Measurements from ENCODE around the gene INCENP. TPM values are rescaled to one million over a fixed set of nuclear protein-coding genes. Genes with fewer than 3 reads are reported as not detected.

INCENP gene
- total and polyA plus RNA-seq, 4 donors = 2.4 to 34.4 (median 4.7) TPM

DNA sequence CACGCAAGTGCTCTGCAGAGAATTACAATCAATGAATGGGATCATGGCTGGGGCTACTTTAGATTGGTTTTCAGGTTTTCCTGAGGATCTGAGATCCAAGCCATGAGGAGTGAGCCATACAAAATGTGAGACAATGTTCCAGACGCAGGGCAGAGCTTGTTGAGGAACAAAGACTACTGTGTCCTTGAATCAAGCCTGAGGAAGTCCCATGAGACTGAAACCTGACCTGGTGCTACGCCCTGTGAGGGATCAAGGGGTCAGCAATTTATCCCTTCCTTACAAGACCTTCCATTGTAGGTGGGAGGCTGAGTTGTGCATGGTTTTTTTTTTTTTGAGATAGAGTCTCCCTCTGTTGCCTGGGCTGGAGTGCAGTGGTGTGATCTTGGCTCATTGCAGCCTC, 2.1 kb downstream of the INCENP start:
- H3K9me3 ChIP-seq (ENCODE audit: control insufficient read depth in 4 of 4, low read length in 3 of 4) = no peaks in the 10 kb centered on the region
- no peaks in the 10 kb centered on the region for H3K27me3 ChIP-seq (ENCODE audit: control insufficient read depth in 4 of 4, insufficient read depth in 4 of 4, low read length in 3 of 4)
- 59% methylated on average over 3 of the region's 3 CpGs for WGBS
- peaks cover 0 to 17% (median 9%) of the 10 kb centered on the region in 4 donors for H3K4me1 ChIP-seq (ENCODE audit: control insufficient read depth in 4 of 4, insufficient read depth in 4 of 4, low read length in 3 of 4)
- TF ChIP-seq SP1 (IDR thresholded peaks at IDR 0.05) (no peak), MAX (IDR thresholded peaks at IDR 0.05) (no peak), REST (IDR thresholded peaks at IDR 0.05) (no peak), HNF4G (IDR thresholded peaks at IDR 0.05) (no peak), YY1 (IDR thresholded peaks at IDR 0.05) (no peak), CTCF (IDR thresholded peaks at IDR 0.05; ENCODE audit: low read depth, low read length, missing input control) (no peak), RXRA (IDR thresholded peaks at IDR 0.05) (no peak), TAF1 (conservative IDR thresholded peaks at IDR 0.05) (no peak), EGR1 (IDR thresholded peaks at IDR 0.05; ENCODE audit: low read depth in 2 of 2) (no peak), FOXA2 (IDR thresholded peaks at IDR 0.05) (no peak), HNF4A (conservative IDR thresholded peaks at IDR 0.05) (no peak), RAD21 (IDR thresholded peaks at IDR 0.05) (no peak), NR2F2 (IDR thresholded peaks at IDR 0.05) (no peak)
- TF ChIP-seq, protein P1, sequence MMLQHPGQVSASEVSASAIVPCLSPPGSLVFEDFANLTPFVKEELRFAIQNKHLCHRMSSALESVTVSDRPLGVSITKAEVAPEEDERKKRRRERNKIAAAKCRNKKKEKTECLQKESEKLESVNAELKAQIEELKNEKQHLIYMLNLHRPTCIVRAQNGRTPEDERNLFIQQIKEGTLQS (IDR thresholded peaks at IDR 0.05) = no peak
- TF ChIP-seq, protein P2, sequence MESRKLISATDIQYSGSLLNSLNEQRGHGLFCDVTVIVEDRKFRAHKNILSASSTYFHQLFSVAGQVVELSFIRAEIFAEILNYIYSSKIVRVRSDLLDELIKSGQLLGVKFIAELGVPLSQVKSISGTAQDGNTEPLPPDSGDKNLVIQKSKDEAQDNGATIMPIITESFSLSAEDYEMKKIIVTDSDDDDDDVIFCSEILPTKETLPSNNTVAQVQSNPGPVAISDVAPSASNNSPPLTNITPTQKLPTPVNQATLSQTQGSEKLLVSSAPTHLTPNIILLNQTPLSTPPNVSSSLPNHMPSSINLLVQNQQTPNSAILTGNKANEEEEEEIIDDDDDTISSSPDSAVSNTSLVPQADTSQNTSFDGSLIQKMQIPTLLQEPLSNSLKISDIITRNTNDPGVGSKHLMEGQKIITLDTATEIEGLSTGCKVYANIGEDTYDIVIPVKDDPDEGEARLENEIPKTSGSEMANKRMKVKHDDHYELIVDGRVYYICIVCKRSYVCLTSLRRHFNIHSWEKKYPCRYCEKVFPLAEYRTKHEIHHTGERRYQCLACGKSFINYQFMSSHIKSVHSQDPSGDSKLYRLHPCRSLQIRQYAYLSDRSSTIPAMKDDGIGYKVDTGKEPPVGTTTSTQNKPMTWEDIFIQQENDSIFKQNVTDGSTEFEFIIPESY (IDR thresholded peaks at IDR 0.05) = no peak
- H3K4me3 ChIP-seq (ENCODE audit: low read depth in 1 of 3, low read length in 3 of 3) = no peak overlapping the region
- DNase-seq (ENCODE audit: low spot score) = no peak
- H3K36me3 ChIP-seq (ENCODE audit: control insufficient read depth in 4 of 4, insufficient read depth in 3 of 4, low read depth in 1 of 4, low read length in 3 of 4) = peaks cover 0 to 19% (median 2%) of the 10 kb centered on the region in 4 donors
- H3K27ac ChIP-seq (ENCODE audit: low read depth in 1 of 2, low read length in 2 of 2) = no peak overlapping the region
- H3K9ac ChIP-seq (ENCODE audit: low read depth in 1 of 2, low read length in 2 of 2) = no peak overlapping the region

DNA sequence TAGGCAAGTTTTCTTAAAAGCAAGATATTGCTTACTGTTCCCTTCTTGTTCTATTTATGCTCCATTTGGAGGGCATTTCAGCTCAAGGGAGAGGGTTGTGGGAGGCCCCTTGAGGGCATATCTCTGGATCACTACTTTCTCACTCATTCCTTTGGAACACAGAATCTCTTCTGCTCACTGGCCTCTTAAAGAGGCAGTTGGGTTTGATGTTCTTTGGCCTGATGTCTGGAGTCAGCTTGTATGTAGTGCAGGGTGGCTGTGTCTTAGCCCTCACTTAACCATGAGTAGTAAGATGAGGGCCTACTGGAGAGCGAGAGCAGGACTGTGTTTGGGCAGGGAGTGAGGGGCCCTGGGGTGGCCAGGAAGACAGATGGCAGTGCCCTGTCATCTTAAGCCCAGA, 3.6 kb downstream of the INCENP start:
- no peaks in the 10 kb centered on the region for H3K9me3 ChIP-seq (ENCODE audit: control insufficient read depth in 4 of 4, low read length in 3 of 4)
- no peak overlapping the region for H3K9ac ChIP-seq (ENCODE audit: low read depth in 1 of 2, low read length in 2 of 2)
- no peak for DNase-seq (ENCODE audit: low spot score)
- no peak overlapping the region for H3K4me3 ChIP-seq (ENCODE audit: low read depth in 1 of 3, low read length in 3 of 3)
- peaks cover 0 to 17% (median 9%) of the 10 kb centered on the region in 4 donors for H3K4me1 ChIP-seq (ENCODE audit: control insufficient read depth in 4 of 4, insufficient read depth in 4 of 4, low read length in 3 of 4)
- 98% methylated on average over 1 of the region's 1 CpG for WGBS
- H3K27ac ChIP-seq (ENCODE audit: low read depth in 1 of 2, low read length in 2 of 2) = no peak overlapping the region
- peaks cover 0 to 19% (median 2%) of the 10 kb centered on the region in 4 donors for H3K36me3 ChIP-seq (ENCODE audit: control insufficient read depth in 4 of 4, insufficient read depth in 3 of 4, low read depth in 1 of 4, low read length in 3 of 4)
- H3K27me3 ChIP-seq (ENCODE audit: control insufficient read depth in 4 of 4, insufficient read depth in 4 of 4, low read length in 3 of 4) = no peaks in the 10 kb centered on the region
- no peak for TF ChIP-seq RXRA (IDR thresholded peaks at IDR 0.05)
- no peak for TF ChIP-seq HNF4A (conservative IDR thresholded peaks at IDR 0.05)
- TF ChIP-seq FOXA2 (IDR thresholded peaks at IDR 0.05) = no peak
- TF ChIP-seq FOXA1 (IDR thresholded peaks at IDR 0.05) = no peak
- no peak for TF ChIP-seq SP1 (IDR thresholded peaks at IDR 0.05)
- no peak for TF ChIP-seq NR2F2 (IDR thresholded peaks at IDR 0.05)
- TF ChIP-seq MAX (IDR thresholded peaks at IDR 0.05) = no peak
- TF ChIP-seq HNF4G (IDR thresholded peaks at IDR 0.05) = no peak
- TF ChIP-seq GABPA (IDR thresholded peaks at IDR 0.05 in 1 of 2, conservative IDR thresholded peaks at IDR 0.05 in 1 of 2) = no peak
- TF ChIP-seq RAD21 (IDR thresholded peaks at IDR 0.05) = no peak
- no peak for TF ChIP-seq CTCF (IDR thresholded peaks at IDR 0.05; ENCODE audit: low read depth, low read length, missing input control)
- TF ChIP-seq, protein P1 (IDR thresholded peaks at IDR 0.05) = no peak
